SKM-1 treated with dmso at 0.1 percent for 144 hours (cell line): ENCODE data around the gene MYCBP2.
A peak's percentile ranks its signal among the peaks of the same experiment; 100 is the strongest.

Experiments
- DNase-seq: peaks from one replicate; lab custom pipeline; 2025; ENCODE audit not compliant: unreplicated experiment; lab: John Stamatoyannopoulos, UW

Gene MYCBP2

DNA sequence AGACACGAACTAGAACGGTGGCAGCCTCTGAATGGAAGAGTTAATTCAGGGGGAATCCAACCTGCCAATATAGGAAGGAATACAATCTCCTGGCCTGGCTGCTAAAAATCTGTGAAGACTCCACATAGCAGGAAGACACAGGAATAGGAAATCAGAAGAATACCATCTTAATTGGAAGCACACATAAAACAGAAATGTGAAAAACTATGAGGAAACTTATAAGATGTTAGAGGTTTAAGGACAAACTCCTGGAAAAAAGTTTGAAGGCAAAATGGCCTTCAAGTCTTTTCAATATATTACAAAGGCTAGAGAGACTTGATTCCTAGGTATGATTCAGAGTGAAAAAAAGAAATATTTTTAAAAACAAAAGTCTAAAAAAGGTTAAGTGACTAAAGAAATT lies 221.8 kb downstream of the MYCBP2 start:
- DNase-seq, result no peak

DNA sequence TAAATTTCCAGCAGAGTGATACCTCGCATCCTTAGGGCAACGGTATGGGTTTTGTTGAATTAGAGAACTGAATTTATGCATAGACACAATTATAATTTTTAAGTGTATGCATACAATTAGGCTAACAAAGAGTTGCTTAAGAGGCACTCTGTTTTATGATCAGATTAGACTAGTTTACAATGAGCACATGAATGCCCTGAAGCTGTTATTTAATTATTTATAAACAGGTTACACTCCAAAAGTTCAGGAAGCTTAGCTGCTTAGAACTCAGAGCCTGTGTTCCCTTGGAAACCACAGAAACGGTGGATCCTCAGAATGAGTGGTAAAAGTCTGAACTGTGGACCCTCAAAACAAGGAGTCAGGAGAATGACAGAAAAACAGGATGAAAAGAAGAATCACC lies 227.5 kb downstream of the MYCBP2 start:
- DNase-seq, result no peak

- no peak for DNase-seq
Measured at GRCh38 chr13:77095288-77095687, 231.6 kb downstream of the MYCBP2 start.

DNA sequence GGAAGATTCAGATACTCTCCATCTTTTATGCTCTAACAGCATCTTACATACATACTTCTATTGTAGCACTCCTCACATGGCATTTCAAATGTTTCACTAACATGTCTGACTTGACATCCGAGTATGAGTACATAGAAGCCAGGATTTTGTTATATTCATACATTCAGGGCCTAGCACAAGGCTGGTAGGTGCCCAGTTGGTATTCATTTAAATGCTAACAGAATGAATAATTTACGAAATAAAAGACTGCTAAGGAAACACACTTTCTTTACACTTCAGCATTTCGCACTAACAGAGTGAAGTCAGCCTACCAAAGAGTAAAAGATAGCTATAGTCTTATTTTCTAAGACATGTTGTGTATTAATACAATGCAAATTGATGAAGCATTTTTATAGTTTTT lies 232.1 kb downstream of the MYCBP2 start:
- DNase-seq, result no peak

GRCh38 chr13:77093735-77094134 lies 233.2 kb downstream of the MYCBP2 start:
- DNase-seq, result no peak

- no peak for DNase-seq
Measured at GRCh38 chr13:77084755-77085154, 242.1 kb downstream of the MYCBP2 start.

DNA sequence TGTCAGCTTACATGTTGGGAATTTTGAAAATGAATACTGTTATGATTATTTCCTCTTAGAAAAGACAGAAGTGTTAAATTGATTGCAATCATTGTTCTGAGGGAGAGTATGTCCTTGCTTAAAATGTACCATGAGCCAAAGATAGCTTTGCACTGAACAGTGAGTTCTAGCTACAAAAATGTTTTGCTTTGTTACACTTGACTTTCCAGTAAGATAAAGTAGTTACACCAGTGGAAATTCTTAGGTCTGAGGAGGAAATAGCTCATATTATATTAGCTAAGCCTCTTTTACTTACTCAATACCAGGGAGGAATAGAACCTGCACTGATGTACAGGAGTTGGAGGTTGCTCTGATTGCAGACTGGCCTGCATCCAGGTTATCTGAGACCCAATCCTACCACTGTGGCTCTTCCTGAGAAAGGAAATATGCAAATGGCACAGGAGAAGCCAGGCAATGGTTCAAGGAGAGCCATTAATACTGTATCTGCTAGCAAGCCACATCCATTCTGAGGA lies 246.9 kb downstream of the MYCBP2 start:
- DNase-seq, result no peak

DNA sequence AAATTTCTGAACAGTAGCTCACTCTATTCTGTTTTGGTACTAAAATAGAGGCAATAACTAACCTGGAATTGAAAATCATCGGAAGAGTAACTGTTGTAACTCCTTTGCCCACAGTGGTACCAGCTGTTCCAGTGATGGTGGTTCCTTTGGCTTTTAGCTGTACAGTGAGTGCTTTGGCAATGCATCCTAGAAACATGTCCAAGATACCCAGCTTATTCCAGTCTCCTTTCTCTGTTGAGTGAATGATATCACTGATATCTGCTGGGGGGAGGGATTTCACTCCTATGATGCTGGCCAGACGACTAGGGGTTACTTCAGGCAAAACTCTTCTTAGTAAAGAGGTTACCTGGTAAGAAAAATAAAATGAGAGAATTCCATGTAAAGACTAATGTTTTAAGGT lies 259.4 kb downstream of the MYCBP2 start:
- DNase-seq, result no peak

GRCh38 chr13:77065461-77066147 lies 261.3 kb downstream of the MYCBP2 start:
- DNase-seq, result no peak

DNA sequence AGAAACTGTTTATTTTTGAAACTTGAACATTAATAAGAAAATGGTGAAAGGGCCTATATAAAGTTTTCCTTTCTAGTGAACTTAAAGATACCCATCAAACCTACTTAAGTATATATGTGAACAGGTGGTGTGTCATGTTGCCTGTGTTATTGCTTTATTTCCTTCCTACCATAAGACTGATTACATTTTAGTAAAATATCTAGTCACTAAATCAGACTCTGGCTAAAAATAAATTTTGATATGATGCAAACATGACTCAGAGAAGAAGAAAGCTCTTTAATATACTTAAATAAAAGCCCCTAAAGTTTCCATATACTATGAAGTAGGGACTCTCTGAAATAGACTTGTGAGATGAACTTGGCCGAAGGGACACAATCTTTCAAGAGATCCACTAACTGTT lies 264.8 kb downstream of the MYCBP2 start:
- no peak for DNase-seq

- no peak for DNase-seq
Measured at GRCh38 chr13:77061362-77061761, 265.5 kb downstream of the MYCBP2 start.

DNA sequence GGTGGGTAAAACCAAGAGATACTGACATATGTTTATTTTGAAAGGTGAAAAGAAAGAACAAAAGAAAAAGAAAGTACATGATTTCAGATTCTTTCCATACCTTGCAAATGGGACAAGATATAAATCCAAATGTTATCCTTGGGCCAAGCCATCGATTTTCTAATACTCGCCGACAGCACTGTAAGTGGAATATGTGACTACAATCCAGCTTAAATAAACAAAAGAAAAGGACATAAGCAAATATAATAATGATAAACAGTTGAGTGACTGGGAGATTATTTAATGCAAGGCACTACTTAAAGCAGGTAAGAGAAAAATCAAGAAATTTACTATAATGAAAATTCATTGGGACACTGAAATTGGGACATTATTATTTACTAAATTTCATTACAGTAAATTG lies 270.0 kb downstream of the MYCBP2 start:
- no peak for DNase-seq

GRCh38 chr13:77056382-77056781 lies 270.5 kb downstream of the MYCBP2 start:
- DNase-seq, result no peak

DNA sequence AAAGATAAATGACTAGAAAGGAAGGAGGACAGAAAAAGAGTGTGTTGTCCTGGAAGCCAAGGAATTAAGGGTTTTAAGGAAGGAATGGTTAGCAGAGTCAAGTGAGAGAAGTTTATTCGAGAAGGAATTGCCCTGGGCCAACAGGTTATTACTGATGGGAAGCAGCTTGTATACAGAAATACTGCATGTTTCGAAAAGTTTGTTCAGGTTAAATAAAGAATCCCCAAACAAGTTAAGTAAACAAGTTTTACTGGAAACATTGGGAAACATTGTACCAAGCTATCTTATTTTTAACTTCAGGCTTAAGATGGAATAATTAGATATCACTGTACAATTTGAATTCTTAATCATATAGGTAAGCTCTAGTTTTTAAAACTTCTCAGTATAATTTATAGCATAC lies 271.7 kb downstream of the MYCBP2 start:
- DNase-seq, result no peak

DNA sequence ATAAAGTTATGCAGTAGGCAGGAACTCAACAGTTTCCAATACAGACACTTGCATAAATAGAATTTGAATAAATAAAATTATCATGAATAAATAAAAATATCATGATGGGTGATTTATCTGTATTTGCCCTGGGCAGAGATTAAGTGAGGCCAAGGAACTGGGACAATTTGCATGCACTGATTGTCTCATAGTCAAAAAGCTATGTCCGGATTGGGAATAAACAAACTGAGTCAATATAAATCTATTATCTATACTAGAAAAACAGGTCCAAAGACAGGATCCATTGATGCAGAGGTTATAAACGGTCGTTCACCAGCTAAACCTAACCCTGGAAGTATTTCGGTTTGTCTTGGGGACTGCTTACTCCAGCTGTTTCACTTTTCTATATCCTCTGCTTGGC lies 273.7 kb downstream of the MYCBP2 start:
- no peak for DNase-seq

- peak; percentile 44 for DNase-seq
Measured at GRCh38 chr13:77048681-77049080, 278.2 kb downstream of the MYCBP2 start.

- no peak for DNase-seq
Measured at GRCh38 chr13:77047649-77048343, 279.1 kb downstream of the MYCBP2 start.

DNA sequence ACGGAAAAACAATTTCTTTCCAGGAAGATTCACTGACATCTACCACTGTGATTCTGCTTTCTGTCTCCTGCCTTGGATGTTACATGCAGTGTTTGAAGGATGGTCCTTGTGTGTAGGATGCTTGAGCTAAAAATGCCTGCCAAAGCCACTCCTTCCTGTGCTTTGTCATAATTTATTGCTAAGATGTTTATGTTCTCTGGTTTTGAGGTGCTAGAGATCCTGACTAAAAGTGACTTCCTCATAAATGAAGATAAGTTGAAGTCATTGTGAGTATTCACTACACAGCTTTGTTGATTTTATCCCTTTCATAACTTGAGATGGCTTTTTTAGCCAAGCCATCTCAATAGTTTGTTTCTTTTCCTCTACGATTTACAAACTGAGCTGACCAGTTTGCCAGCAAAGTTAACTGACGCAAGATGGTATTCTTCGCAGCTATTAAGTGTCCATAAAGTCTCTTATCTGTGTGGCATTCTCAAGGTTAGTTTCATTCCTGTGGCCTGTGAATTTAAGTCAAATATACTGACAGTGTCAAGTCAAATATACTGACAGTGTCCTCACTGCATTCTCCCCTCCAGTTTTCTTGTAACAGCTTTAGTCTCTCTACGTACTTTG lies 284.2 kb downstream of the MYCBP2 start:
- no peak for DNase-seq

- DNase-seq, result no peak
Measured at GRCh38 chr13:77040835-77041234, 286.1 kb downstream of the MYCBP2 start.

GRCh38 chr13:77040076-77040475 lies 286.8 kb downstream of the MYCBP2 start:
- no peak for DNase-seq

DNA sequence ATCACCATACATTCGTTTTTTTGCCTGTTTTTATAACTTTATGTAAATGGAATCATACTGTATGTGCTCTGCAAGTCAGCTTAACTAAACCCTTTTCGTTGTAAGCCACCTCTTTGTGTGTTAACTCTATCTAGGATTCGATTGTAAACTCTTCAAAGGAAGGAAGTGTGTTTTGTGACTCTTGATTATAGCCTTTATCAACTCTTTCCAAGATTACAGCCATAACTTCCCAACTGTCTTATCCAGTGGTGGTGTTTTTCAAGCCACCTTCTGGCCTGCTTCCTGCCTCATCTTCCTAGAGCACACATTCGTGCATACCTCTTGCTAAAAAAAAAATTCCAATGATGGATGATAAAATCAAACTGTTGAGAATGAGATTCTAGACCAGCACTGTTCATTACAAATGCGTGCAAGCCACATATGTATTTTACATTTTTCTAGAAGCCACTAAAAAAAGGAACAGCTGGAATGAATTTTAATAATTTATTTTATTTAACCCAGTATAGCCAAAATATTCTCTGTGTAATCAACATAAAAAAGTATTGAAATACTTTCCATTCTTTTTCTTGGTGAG lies 287.9 kb downstream of the MYCBP2 start:
- DNase-seq, result no peak

- no peak for DNase-seq
Measured at GRCh38 chr13:77036279-77036678, 290.6 kb downstream of the MYCBP2 start.
